ENCODE measurements around the gene INTS1.

INTS1 gene

DNA sequence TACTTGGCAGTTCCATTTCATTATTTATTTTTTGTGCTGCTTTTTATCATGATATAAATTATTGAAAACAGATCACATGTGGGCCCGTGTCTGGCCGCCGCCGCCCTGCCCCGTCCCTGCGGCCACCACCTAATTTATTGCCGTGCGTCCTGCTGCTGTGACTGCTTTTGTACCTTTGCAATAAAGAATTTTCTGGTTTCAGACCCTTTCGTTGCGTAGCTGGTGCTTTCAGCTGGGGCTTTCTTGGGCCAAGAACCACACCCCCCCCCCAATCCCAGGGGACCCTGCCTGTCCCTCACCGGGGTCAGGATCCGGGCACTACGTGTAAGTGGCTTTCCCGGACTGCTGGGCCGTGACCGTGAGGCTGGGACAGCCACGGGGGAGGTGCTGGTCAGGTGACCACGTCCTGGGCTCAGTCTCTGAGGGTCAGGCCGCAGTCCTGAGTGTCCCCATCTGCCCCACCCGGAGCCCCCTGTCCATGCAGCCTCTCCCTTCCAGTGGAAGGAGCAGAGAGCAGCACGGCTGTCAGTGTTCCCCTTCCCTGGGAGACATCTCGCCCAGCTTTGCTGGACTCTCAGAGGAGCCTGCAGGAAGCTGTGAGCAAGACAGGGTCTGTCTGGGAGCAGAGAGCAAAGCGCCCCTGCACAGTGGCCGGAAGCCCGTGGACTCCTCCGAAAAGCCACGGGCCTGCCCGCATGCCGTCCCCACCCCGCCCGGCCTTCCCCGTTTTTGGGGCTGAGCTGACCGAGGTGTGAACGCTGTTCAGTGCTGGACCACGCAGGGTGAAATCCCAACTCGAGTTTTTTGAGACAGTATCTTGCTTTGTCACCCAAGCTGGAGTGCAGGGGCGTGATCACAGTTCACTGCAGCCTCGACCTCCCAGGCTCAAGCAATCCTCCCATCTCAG, 38.9 kb upstream of the INTS1 start:
- no peak for DNase-seq (ENCODE audit: low read depth in 2 of 2)

- DNase-seq (ENCODE audit: low read depth in 2 of 2): no peak
Observed at GRCh38 chr7:1542329-1542728, 38.1 kb upstream of the INTS1 start.

- DNase-seq (ENCODE audit: low read depth in 2 of 2): no peak
Observed at GRCh38 chr7:1541431-1542162, 37.4 kb upstream of the INTS1 start.

GRCh38 chr7:1540776-1541271, 36.6 kb upstream of the INTS1 start:
- DNase-seq (ENCODE audit: low read depth in 2 of 2): no peak

DNA sequence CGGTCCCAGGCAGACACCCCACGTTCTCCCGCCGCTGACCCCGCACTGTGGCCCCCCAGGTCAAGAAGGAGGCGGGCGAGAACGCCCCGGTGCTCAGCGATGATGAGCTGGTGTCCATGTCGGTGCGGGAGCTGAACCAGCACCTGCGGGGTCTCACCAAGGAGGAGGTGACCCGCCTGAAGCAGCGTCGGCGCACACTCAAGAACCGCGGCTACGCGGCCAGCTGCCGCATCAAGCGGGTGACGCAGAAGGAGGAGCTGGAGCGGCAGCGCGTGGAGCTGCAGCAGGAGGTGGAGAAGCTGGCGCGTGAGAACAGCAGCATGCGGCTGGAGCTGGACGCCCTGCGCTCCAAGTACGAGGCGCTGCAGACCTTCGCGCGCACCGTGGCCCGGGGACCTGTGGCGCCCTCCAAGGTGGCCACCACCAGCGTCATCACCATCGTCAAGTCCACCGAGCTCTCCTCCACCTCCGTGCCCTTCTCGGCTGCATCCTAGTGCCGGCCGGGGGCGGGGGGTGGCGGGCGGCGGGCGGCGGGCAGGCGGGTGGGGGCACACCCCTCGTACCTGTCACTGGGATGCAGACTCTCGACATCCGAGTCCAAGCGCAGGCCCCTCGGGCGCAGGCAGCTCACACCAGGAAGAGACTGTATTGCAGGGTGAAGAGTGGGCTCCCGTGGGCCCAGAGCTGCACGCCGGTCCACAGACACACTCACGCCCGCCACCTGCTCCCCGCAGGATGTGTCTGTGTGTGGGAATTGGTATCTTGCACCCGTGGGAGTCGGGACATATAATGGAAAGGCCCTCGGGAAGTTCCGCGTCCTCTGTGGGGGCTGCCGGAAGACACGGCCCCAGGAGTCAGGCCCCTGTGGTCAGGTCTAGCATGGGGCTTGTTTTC, 35.9 kb upstream of the INTS1 start:
- DNase-seq (ENCODE audit: low read depth in 2 of 2): no peak

DNA sequence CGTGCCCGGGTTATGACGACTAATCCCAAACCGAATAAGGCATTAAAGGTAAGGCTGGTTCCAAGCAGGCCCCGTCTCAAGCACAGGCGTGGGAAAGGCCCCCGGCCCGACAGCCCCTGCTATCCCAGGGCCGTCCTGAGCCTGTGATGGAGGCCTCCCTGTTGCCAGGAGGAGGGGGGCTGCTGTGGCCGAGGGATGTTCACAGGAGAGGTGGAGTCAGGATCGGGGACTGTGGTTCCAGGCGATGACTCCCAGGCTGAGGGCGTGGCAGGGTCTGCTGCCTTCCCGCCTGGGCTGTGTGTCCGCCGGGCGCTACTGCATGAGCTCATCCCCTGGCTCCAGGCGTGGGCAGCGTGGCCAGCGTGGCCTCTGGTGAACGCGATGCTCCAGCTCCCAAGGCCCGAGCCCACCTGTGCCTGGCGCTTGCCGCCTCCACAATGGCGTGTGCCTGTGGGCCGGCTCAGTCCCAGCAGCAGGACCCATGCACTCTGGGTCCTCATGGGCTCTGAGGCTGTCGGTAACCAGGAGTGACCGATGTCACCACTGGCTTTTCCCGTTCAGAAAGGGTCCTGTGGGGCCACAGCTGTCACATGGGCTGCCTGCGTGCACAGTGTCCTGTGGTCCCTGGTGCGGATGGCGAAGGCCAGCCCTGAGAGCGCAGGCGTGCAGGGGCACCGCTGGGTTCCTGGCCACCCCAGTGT, 35.1 kb upstream of the INTS1 start:
- DNase-seq (ENCODE audit: low read depth in 2 of 2): no peak

DNA sequence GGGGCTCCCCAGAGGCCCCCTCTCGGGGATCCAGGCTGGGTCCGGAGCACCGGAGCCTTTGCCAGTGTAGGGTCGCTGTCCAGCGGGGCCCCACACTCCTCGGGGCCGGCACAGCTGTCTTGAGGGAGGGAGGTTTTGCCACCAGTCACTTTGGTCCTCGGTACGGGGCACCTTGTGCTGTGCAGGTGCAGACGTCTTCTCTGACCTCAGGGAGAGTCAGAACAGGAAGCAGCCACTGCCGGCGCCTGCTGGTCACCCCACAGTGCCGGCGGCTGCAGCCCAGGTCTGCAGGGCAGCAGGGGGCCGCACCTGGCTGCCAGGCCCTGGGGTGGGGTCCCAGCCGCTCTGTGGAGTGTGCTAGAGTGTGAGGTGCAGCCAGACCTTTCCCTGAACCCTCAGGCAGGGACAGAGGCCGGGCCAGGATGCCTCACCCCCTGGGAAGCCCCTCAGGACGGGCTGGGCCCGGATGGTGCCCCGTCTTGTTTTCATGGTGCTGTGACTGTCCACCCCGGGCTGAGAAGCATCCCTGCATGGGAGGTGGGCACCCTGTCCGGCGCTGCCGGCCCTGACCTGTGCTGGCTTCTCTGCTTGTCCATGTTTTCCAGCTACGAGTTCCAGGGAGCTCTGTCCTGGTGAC, 34.5 kb upstream of the INTS1 start:
- DNase-seq (ENCODE audit: low read depth in 2 of 2): no peak

GRCh38 chr7:1537535-1538412, 33.6 kb upstream of the INTS1 start:
- no peak for DNase-seq (ENCODE audit: low read depth in 2 of 2)

GRCh38 chr7:1536743-1537534, 32.8 kb upstream of the INTS1 start:
- no peak for DNase-seq (ENCODE audit: low read depth in 2 of 2)

- no peak for DNase-seq (ENCODE audit: low read depth in 2 of 2)
Observed at GRCh38 chr7:1536455-1536742, 32.2 kb upstream of the INTS1 start.

DNA sequence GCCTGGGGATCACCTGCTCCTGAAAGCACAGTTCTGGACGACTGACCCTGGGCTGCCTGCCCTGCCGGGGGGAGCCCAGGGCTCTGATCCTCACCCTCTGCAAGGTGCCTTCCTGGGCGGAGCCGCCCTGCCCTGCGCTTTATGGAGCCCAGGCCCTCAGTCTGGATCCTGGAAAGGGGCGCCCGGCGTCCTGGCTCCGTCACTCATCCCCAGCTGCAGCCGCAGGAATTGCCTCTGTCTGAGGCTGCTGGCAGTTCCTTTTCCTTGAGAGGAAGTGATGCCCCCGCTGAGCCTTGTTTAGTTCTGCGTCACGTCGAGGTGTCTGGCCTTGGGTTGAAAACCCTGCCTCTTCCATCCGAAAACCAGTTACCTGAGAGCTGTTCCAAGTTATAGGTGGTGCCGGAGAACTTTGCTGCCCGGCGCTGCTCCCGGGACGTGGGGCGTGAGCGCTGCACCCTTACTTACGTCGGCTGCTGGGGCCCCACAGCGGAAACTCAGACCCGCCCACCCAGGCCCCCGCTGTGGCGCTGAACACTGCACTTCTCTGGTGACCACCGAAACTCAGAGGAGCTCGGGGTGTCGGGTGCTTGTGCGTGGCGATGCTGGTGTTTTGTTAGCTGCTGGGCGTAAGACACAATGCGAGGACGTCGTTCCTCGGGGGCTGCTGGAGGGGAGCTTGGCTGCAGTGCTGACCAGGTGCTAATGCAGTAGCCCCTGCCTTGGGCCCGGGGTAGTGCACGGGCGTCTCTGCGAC, 31.7 kb upstream of the INTS1 start:
- no peak for DNase-seq (ENCODE audit: low read depth in 2 of 2)

DNA sequence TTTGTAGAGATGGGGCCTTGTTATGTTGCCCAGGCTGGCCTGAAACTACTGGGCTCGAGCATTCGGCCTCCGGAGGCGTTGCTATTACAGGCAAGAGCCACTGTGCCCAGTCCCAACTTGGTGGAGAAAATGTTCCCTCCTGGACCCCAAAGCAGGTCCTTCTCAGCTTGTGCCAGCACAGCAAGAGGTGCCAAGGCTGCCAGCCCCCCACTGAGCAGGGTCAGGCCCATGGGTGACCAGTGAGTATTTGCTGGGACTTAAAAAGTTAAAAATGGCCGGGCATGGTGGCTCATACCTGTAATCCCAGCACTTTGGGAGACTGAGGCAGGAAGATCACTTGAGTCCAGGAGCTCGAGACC, 30.9 kb upstream of the INTS1 start:
- no peak for DNase-seq (ENCODE audit: low read depth in 2 of 2)

GRCh38 chr7:1534330-1535099, 30.3 kb upstream of the INTS1 start:
- DNase-seq (ENCODE audit: low read depth in 2 of 2): no peak

- DNase-seq (ENCODE audit: low read depth in 2 of 2): peak in 1 of 2 donors; percentile 45
Observed at GRCh38 chr7:1533547-1534329, 29.5 kb upstream of the INTS1 start.

DNA sequence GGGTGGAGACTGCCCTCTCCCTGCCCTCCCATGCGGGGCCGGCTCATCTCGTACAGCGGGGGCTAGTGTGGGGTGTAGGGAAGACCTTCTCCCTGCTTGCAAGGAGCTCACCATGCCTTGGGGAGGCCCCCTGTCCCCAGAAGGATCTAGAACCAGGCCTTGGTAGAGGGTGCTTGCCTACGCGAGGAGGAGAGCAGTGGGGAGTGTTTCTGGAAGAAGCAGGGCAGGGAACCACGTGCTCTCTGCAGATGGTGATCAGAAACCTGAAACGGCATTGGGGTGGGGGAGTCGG, 29.0 kb upstream of the INTS1 start:
- DNase-seq (ENCODE audit: low read depth in 2 of 2): no peak

DNA sequence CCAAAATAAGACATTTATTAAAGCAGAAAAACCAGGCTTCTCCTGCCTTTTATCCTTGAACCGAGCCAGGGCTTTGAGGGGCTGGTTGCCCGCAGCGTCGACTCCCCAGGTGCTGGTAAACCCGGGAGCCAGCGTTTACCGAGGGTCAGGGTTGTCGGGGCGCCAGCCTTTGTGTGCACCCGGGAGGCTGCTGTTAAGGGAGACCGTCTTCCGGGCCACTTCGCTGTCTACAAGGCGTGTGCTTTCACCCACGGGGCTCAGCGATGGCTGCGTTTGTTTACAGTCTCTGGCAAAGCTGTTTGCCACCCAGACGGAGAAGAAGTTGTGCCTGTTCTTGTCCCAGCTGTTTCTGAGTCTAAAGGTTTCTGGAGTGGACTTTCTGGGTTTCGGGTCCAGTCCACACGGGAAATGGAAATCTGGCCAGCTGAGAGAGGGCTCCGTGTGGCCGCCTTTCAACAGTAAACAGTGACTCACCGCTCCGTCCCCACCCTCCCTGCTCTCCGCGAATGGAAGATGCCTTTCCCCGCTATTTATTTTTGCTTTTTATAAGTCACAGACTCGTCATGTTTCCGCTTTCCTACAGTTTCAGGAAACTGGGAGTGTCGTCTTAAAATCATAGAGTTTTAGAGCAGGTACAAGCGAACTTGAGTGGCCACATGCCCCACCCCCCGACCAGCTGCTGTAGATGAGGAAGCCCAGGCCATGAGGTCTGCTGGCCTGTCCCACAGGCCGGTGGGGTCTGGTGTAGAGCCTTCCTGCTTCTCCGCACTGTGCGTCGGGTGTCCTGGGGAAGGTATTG, 28.5 kb upstream of the INTS1 start:
- peak in 1 of 2 donors; percentile 34 for DNase-seq (ENCODE audit: low read depth in 2 of 2)
